Measurements from ENCODE around the gene TMEM179. TPM values are rescaled to one million over a fixed set of nuclear protein-coding genes. Genes with fewer than 3 reads are reported as not detected.

Gene TMEM179
- total and polyA plus RNA-seq, 2 donors (not counting 3 experiments of a cell fraction or from before 2014, with no cell fraction given), result 0.14 TPM; not detected in 1

- dilution Hi-C loops (cut with MboI; ENCODE audit: extremely low pct_ligation_motif_present, low sequenced_read_pairs), result no loop called here
- H3K4me1 ChIP-seq (ENCODE audit: control insufficient read depth, extremely low read depth, insufficient read depth, low read length), result no peaks in the 10 kb centered on the region
- POLR2A ChIA-PET, result no interaction called here
Measured at GRCh38 chr14:104564744-104565679, 39.6 kb downstream of the TMEM179 start.

More at GRCh38 chr14:104564744-104565679, 39.6 kb downstream of the TMEM179 start:
- Histone ChIP-seq H3K27me3 (ENCODE audit: control insufficient read depth in 2 of 2, insufficient read depth in 2 of 2, low read length in 2 of 2) (no peaks in the 10 kb centered on the region), H2AFZ (ENCODE audit: low read depth, low read length) (no peak overlapping the region), H3K4me2 (ENCODE audit: insufficient read depth, low read length) (no peak overlapping the region), H3K9me3 (replicated peaks; ENCODE audit: control insufficient read depth, insufficient read depth, low read length) (no peaks in the 10 kb centered on the region), H3K27ac (ENCODE audit: insufficient read depth, low read depth, low read length) (no peak overlapping the region), H3K9me1 (replicated peaks; ENCODE audit: control insufficient read depth, extremely low read depth, insufficient read depth, low read length) (no peaks in the 10 kb centered on the region), H3K36me3 (ENCODE audit: control insufficient read depth in 2 of 2, extremely low read depth in 1 of 2, insufficient read depth in 2 of 2, low read length in 2 of 2) (no peaks in the 10 kb centered on the region), H3K79me2 (ENCODE audit: control insufficient read depth, insufficient read depth, low read length) (no peaks in the 10 kb centered on the region), H3K9ac (replicated peaks; ENCODE audit: extremely low read depth, insufficient read depth, low read length) (no peak overlapping the region), H3K4me3 (replicated peaks in 1 of 3; ENCODE audit: insufficient read depth in 1 of 3, low read depth in 1 of 3, low read length in 3 of 3) (no peak overlapping the region), H4K20me1 (replicated peaks; ENCODE audit: control insufficient read depth, extremely low read depth, insufficient read depth, low read length) (no peaks in the 10 kb centered on the region)
- DNase-seq (ENCODE audit: low read depth, low spot score) (no peak), FAIRE-seq (no peak)
- intact Hi-C loops (cut with micrococcal nuclease), result loop anchor here (1.0 to 2.0 kb wide), 3 partner anchors 128 to 487 kb away; no protein-coding TSS in a partner anchor
- no TSS peak for BruUV-seq (replicated peaks)
- CTCF ChIA-PET, result interaction anchor here (0.6 to 5.1 kb wide), 51 partner anchors 8 to 489 kb away, joined by 3 to 132 read pairs (median 4); partner anchors contain the start of gene TMEM179
- TF ChIP-seq EZH2 (IDR thresholded peaks at IDR 0.05; ENCODE audit: borderline replicate concordance, low read depth, low read length, severe bottlenecking), result no peak
- TF ChIP-seq FOS (IDR thresholded peaks at IDR 0.05; ENCODE audit: borderline replicate concordance, insufficient read depth, low read length), result no peak
- TF ChIP-seq, protein P1, sequence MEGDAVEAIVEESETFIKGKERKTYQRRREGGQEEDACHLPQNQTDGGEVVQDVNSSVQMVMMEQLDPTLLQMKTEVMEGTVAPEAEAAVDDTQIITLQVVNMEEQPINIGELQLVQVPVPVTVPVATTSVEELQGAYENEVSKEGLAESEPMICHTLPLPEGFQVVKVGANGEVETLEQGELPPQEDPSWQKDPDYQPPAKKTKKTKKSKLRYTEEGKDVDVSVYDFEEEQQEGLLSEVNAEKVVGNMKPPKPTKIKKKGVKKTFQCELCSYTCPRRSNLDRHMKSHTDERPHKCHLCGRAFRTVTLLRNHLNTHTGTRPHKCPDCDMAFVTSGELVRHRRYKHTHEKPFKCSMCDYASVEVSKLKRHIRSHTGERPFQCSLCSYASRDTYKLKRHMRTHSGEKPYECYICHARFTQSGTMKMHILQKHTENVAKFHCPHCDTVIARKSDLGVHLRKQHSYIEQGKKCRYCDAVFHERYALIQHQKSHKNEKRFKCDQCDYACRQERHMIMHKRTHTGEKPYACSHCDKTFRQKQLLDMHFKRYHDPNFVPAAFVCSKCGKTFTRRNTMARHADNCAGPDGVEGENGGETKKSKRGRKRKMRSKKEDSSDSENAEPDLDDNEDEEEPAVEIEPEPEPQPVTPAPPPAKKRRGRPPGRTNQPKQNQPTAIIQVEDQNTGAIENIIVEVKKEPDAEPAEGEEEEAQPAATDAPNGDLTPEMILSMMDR (IDR thresholded peaks at IDR 0.05; ENCODE audit: extremely low read depth in 1 of 2, insufficient read depth in 1 of 2, low read depth in 1 of 2, low read length in 2 of 2), result no peak
- TF ChIP-seq JUN (IDR thresholded peaks at IDR 0.05; ENCODE audit: borderline replicate concordance, insufficient read depth, insufficient read length, low read depth), result no peak
- no peak for TF ChIP-seq MYC (IDR thresholded peaks at IDR 0.05; ENCODE audit: low read depth, low read length)
- TF ChIP-seq MAX (IDR thresholded peaks at IDR 0.05; ENCODE audit: insufficient read depth, insufficient read length), result no peak
- no peak for TF ChIP-seq GATA2 (IDR thresholded peaks at IDR 0.05; ENCODE audit: insufficient read depth, insufficient read length, low read depth, low read length)
- TF ChIP-seq POLR2AphosphoS5 (IDR thresholded peaks at IDR 0.05; ENCODE audit: insufficient read depth, low read depth, low read length), result no peak

All from endothelial cell of umbilical vein (primary cell).